ENCODE measurements around the gene MTX2.

MTX2 gene

DNA sequence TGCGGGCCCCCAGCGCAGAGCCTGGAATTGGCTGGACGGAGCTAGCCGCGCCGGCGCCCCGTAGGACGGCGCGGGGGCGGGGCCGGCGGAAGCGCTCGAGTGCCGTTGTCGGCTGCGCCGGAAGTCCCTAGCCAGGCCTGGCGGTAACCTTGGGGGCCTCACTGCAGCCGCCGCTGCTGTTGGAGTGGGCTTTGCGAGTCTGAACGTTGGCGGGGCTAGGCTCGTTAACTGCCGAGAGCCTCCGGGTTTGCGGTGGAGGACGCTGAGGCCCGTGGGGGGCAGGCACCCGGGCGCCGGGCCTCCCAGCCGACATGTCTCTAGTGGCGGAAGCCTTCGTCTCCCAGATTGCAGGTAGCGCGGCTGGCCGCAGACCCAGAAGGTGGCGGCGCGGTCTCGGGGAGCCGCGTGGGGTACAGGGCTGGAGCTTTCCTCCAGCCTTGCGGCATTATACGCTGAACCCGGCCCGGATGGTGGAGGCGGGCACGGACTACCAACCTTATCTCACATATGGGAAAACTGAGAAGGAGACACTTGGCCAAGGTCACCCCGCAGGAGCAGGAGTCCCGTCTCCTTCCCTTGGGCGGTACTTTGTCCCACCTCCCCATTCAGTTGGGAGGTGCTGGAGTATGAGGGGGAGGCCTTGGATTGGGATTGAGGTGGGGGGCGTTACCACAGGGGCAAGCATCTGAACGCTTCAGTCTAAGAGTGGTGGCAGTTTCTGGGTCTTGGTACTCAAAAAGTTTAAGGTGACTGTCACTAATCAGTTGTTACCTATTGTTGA lies at the start of gene MTX2:
Gene MTX2, plus strand, starts transcription at position 124 of the 781 bp plus-strand sequence. Its CDS starts 188 bp downstream, at position 312.
- peak; percentile 66 for DNase-seq

- DNase-seq: no peak
These were observed 41.4 kb upstream of the MTX2 start for GRCh38 chr2:176227874-176228273.

DNA sequence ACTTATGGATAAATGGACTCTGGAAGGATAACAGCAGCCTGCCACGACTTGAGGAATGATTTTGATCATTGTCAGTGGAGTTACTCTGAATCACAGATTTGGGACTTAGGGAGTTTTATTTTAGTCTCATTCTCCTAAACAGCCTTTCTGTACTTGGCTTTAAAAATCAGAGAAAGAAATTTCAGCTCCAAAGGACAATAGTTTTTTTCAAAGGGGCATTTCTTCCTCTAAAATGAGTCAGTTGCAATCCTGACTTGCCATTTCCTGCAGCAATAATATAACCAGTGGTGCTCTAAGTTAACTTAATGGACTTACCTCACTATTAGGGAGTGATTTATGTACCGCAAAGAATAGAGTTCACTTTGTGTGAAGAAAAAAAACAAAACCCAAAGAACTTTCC lies 35.1 kb upstream of the MTX2 start:
- no peak for DNase-seq

DNA sequence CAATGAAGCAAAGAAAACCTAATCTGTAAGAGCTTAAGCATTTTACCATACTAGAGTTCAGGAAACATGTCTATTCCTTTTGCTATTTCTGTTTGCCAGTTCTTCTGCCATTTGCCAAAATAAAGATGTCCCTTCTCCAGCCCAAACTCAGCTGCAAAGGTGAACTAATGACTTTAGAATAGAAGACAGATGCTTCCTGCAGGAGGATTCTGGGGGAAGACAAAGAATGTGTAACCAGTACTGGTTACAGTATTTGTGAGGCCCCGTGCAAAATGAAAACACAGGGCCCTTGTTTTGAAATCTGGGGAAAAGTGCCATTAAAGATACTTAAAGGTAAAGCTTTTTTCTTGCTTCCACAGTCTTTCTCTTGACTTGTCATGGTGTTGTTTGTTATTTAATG lies 34.3 kb upstream of the MTX2 start:
- DNase-seq: no peak

DNA sequence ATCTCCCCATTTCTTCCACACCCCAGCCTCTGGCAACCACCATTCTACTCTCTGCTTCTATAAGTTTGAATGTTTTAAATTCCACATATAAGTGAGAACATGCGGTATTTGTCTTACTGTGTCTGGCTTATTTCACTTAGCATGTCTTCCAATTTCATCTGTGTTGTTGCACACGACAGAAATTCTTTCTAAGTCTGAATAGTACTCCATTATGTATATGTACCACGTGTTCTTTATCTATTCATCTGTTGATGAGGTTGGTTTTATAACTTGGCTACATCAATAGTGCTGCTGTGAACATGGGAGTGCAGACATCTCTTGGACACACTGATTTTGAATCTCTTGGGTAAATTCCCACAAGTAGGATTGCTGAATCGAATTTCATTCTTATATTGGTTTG lies 31.8 kb upstream of the MTX2 start:
- DNase-seq: no peak

DNA sequence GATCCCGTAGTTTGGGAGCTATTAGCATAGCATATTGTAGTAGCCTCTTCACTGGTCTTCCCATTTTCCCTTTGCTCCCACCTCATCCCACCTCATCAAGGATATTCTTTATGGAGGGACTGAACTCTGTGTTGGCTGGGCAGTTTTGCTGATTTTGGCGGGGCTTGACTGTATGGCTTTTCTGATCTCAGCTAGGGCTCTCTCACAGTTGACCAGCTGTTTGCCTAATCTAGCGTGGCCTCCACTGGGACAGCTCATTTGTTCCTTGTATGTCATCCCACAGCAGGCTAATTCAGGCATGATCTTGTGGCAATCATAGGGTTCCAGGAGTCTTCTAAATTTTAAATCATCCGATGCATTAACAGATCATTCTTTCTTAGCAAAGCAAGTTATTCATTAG lies 30.2 kb upstream of the MTX2 start:
- no peak for DNase-seq

GRCh38 chr2:176240301-176240700 lies 28.9 kb upstream of the MTX2 start:
- DNase-seq: no peak

DNA sequence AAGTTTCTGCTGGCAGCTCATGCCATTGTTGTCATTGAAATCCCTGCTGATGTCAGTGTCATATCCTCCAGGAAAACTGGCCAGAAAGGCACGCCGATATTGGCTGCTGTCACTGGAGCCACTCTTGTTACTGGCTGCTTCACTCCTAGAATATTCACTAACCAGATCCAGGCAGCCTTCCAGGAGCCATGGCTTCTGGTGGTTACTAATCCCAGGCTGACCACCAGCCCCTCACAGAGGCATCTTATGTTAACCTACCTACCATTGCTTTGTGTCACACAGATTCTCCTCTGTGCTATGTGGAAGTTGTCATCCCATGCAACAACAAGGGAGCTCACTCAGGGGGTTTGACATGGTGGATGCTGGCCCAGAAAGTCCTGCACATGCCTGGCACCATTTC lies 27.0 kb upstream of the MTX2 start:
- no peak for DNase-seq

DNA sequence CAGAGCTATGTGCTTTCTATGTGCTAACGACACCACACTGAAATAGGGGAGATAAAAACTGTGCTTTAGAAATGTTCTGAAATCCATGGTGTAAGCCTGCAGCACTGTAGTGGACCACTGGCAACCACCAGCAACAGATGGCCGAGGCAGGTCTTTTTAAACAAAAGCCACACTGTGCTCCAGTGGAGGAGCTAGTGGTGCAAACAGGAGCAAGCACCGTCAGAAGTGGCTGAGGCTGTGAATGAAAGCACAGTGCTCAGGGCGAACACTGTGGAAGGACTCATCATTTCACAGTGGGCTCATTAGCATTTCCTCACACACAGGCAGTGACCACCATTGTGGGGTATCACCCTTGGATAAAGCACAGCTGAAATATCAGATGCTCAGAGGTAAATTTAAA lies 22.9 kb upstream of the MTX2 start:
- DNase-seq: no peak

DNA sequence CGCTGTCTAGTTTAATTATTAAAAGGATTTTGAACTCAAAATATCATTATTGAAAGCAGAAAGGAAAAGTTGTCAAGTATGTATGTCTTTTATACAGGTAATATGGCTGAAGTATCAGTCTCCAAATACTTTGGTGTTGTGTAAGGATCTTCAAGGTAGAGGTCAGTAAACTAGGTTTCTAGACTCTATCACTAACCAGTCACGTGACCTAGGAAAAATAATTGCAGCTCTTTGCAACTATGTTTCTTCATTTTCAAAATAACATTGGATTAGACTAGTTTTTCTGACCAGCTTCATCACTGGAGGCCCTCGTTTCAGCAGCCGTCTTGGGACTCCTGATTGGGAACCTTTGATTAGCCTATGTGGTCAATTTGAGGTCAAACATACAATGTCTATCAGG lies 21.4 kb upstream of the MTX2 start:
- DNase-seq: no peak

- no peak for DNase-seq
These were observed 17.3 kb upstream of the MTX2 start for GRCh38 chr2:176251928-176252327.

DNA sequence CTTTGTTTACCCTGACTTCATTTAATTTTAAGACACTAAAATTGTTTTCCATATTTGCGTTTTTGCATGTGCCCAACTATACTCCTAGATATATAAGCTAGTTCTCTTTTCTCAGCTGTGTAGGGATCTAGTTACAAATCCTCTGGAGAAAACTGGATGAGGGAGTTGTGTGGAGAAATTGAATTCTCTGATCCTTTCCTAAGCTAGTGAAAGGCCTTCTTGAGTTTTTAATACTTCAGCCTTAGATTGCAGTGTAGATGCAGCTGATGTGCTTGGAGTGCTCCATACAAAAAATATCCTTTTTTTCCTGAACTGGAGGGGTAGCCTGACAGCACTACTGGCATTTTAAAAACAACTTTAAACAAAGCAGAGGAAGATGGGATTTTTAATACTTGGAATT lies 8.6 kb upstream of the MTX2 start:
- DNase-seq: no peak

DNA sequence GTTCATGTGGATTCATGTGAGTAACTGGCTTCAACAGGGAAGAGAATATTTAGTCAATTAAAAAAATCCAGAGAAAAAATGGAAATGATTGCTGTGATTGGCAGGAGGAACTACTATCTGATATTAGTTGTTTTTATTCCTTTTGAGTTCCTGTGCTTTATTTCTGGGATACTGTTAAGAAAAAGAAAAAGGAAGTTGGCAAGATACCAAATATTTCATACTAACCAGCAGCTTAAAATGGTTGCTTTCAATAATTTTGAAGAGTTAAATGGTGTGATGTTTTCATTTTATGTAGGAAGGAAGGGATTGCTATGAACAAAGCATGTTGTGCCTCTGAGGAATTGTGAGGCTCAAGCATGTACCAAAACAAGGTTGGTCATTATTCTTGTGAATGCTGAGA lies 8.1 kb upstream of the MTX2 start:
- no peak for DNase-seq

GRCh38 chr2:176268976-176269318 lies 295 bp upstream of the MTX2 start:
- DNase-seq: no peak

- no peak for DNase-seq
These were observed 983 bp downstream of the MTX2 start for GRCh38 chr2:176270100-176270750.

- no peak for DNase-seq
These were observed 3.7 kb downstream of the MTX2 start for GRCh38 chr2:176272870-176273459.

DNA sequence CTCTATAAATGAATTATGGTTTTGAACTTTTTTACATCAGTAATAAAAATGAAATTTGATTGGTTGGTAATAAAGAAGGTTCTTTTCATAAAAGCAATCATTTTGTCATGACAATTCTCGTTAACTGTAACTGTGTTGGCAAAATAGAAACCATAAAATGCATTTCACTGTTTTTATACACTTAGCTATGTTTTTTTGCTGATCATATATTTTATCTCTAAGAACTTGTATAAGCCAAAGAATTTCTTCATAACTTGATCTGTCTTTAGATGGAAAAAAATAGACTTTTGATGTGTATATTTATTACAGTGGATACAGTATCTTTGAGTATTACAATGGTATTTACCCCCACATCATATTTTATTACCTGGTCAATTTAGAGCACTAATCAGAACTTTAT lies 9.7 kb downstream of the MTX2 start:
- DNase-seq: no peak

DNA sequence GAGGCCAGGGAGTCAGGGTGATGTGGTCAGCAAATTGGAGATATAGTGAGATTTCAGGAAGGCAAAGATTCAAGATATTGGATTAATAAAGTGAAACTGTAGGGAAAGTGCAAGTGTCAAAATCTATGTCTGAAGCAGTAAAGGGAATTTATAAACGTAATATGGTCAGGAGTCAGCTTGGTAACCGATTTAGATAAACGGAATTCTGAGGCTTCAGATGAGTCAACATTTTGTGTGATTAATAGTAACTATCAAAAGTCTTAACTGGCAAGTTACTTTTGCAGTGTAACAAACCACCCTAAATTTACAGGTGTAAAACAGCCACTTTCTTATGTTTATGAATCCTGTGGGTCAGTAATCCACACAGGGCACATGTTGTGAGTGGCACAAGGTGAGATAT lies 10.9 kb downstream of the MTX2 start:
- no peak for DNase-seq

- DNase-seq: no peak
These were observed 11.8 kb downstream of the MTX2 start for GRCh38 chr2:176280867-176281658.

DNA sequence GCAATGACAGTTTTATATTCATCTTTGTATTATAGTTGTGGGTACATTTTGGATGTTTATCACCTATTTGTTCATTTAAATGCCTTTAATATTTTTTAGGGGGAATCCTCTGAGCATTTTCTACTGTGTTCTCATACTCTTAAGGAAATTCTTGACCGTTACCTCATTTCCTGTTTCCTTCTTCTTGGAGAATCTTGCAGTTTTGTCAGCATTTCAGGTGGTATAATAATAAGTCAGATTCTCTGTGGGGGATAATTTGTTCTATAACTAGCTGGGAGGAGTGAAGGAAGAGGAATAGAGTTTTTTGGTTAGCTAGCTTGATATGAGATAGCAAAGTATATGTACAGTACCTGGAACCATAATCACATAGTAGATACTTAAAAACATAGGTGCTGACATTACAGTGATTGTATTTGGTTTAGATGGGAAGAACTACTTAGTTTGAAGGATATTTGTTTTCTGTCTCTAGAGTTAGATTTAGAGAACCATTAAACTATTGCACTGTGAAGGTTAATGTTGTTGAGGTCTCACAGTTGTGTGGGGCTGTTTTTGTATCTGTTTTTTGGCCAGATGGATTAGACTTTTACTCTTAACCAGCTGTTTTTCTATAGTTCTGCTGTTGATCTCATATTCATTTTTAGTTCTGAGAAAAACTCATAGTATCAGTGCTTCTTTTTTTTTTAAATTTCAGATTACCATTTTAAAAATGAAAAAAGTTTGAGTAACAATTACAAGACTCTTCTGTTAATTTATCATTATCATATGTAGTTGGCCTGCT lies 14.2 kb downstream of the MTX2 start:
- no peak for DNase-seq

- no peak for DNase-seq
These were observed 15.3 kb downstream of the MTX2 start for GRCh38 chr2:176284461-176285049.

DNA sequence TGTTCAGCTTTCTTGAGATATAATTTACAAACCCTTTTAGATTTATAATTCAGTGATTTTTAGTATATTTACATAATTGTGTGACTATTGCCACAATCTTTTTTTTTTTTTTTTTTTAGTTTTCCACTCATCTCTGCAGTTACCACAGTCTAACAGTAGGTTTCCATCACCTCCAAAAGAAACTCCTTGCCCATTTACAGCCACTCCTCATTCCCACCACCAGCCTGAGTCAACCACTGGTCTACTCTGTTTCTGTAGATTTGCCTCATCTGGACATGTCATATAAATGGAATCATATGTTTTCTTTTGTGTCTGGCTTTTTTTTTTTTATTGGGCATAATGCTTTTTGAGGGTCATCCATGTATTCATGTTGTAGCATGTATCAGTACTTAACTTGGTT lies 16.1 kb downstream of the MTX2 start:
- DNase-seq: no peak
